ENCODE results near the gene ZNF189.

ZNF189 gene

GRCh38 chr9:101359679-101360078 is 39.0 kb upstream of the ZNF189 start:
- TF ChIP-seq, protein P1, sequence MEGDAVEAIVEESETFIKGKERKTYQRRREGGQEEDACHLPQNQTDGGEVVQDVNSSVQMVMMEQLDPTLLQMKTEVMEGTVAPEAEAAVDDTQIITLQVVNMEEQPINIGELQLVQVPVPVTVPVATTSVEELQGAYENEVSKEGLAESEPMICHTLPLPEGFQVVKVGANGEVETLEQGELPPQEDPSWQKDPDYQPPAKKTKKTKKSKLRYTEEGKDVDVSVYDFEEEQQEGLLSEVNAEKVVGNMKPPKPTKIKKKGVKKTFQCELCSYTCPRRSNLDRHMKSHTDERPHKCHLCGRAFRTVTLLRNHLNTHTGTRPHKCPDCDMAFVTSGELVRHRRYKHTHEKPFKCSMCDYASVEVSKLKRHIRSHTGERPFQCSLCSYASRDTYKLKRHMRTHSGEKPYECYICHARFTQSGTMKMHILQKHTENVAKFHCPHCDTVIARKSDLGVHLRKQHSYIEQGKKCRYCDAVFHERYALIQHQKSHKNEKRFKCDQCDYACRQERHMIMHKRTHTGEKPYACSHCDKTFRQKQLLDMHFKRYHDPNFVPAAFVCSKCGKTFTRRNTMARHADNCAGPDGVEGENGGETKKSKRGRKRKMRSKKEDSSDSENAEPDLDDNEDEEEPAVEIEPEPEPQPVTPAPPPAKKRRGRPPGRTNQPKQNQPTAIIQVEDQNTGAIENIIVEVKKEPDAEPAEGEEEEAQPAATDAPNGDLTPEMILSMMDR (IDR thresholded peaks at IDR 0.05): no peak

GRCh38 chr9:101360647-101361046 is 38.0 kb upstream of the ZNF189 start:
- TF ChIP-seq, protein P1 (IDR thresholded peaks at IDR 0.05): no peak

DNA sequence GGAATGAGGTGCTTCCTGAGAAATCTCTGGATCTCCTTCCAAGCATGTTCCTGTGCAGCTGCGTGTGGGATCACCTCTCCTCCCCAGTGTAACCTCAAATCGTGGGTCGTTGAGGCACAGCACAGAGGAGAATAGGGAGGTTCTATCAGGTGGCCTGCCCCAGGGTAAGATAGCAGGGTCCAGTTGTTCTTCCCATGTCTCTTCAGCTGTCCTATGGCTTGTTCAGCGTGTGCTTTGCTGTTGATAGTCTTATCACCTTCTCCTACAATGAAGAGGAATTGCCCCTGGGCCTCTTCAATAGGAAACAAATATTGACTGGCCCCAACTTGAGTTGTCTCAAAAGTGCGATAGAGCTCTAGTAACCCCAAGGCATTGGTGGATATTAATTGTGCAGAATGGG is 36.2 kb upstream of the ZNF189 start:
- TF ChIP-seq, protein P1 (IDR thresholded peaks at IDR 0.05): no peak

DNA sequence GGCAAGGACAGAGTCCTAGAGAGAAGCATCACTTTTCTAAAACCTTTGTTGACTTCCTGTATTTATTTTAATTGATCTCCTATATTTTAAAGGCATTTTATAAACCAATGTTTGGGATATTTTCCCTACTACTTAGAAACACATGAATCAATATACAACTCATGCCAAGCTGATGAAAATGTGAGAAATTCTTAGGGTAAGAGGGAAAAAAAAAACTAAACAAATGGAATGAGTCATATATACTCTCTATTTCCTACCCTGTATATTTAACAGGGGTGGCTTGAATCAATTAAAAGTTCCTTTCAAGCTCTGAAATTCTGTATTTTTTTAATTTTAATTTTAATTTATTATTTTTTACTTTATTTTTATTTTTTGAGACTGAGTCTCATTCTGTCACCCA is 33.5 kb upstream of the ZNF189 start:
- TF ChIP-seq, protein P1 (IDR thresholded peaks at IDR 0.05): no peak

DNA sequence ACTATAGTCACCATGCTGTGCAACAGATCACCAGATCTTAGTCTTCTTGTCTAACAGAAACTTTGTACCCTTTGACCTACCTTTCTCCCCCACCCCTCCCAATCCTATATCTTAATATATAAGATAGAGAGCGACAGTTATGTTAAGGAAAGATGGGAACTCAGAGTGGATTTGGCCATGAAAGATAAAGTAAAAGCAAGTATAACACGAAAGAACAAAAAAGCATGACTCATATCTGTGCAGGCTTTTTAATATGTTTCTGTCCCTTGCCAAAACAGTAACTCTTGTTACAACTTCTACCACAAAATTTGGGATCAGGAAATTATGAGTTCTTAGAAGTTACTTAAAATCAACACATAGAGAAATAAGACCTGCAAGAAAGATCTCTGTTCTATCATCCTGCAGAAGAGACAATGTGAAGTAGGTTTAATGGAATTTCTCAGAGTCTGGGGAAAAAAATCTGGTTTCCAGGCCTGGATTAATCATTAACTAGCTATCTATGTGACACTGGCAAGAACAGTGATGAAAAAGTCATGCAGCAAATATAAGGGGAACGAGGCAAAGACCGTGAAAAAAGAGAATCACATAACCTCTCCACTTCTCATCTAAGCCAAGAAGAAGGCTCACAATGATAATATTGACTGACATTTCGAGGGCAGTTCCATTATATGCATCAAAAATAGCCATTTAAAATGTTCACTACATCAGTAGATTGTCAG is 32.5 kb upstream of the ZNF189 start:
- TF ChIP-seq, protein P1 (IDR thresholded peaks at IDR 0.05): no peak

- TF ChIP-seq, protein P1 (IDR thresholded peaks at IDR 0.05): no peak
These were observed 31.3 kb upstream of the ZNF189 start for GRCh38 chr9:101367323-101367722.

DNA sequence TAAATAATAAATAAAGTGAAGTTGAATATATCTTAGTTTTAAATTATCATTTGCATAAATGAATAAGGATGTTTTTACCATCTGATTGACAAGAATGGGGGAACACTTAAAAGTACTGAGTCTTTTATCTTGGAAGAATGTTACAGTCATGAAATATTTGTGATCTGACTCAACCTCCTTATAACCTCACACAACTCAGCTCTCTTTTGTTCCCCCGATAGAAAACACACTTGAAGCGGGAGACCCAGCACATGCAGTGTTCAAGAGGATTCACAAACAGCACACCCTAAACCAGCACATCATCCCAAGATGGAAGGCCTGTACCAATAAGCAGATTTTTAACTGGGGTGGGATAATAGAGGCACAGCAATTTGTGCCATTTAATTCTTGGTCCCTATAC is 29.4 kb upstream of the ZNF189 start:
- TF ChIP-seq, protein P1 (IDR thresholded peaks at IDR 0.05): no peak
